Activated naive CD4-positive, alpha-beta T cell treated with anti-CD3 and anti-CD28 coated beads for 36 hours (primary cell): ENCODE measurements around the gene SUGP1. TPM values are rescaled to one million over a fixed set of nuclear protein-coding genes. Genes with fewer than 3 reads are reported as not detected.

Experiments used
- CTCF ChIA-PET: fragments of 350-600 bp; sonication (Branson Sonifier 250); formaldehyde crosslinking; loops from one replicate; lab custom pipeline; 2021; ENCODE audit warnings: antibody characterized with exemption; lab: Charles Lee
- DNase-seq: peaks from one replicate; pipeline ENCODE4 v3.0.0-alpha.2; 2020
- H3K27ac Mint-ChIP-seq: one replicate; pipeline ENCODE4 v1.8.0; 2021; ENCODE audit warnings: mild to moderate bottlenecking, mixed read lengths
- H3K27me3 Mint-ChIP-seq: one replicate; pipeline ENCODE4 v1.8.0; 2021; ENCODE audit warnings: low read depth, mixed read lengths
- H3K36me3 Mint-ChIP-seq: one replicate; pipeline ENCODE4 v1.8.0; 2021; ENCODE audit warnings: low read depth, mixed read lengths
- H3K4me1 Mint-ChIP-seq: one replicate; pipeline ENCODE4 v1.8.0; 2021; ENCODE audit warnings: low read depth, mixed read lengths
- H3K4me3 Mint-ChIP-seq: one replicate; pipeline ENCODE4 v1.8.0; 2021; ENCODE audit warnings: mild to moderate bottlenecking, moderate library complexity, mixed read lengths
- H3K9me3 Mint-ChIP-seq: one replicate; pipeline ENCODE4 v1.8.0; 2021; ENCODE audit warnings: mixed read lengths
- intact Hi-C: fragments of 100-400 bp; cut with micrococcal nuclease; formaldehyde crosslinking; loops from one replicate; pipeline ENCODE4 v1.15.1; 2023
- total RNA-seq, 2 experiments: library from RNA; stranded (reverse); gene quantifications; one replicate each; pipeline ENCODE4 v1.2.3, GENCODE V29; 2021

Gene SUGP1
- total RNA-seq, 2 experiments from 2014 or later = 31.7 to 32.4 TPM

DNA sequence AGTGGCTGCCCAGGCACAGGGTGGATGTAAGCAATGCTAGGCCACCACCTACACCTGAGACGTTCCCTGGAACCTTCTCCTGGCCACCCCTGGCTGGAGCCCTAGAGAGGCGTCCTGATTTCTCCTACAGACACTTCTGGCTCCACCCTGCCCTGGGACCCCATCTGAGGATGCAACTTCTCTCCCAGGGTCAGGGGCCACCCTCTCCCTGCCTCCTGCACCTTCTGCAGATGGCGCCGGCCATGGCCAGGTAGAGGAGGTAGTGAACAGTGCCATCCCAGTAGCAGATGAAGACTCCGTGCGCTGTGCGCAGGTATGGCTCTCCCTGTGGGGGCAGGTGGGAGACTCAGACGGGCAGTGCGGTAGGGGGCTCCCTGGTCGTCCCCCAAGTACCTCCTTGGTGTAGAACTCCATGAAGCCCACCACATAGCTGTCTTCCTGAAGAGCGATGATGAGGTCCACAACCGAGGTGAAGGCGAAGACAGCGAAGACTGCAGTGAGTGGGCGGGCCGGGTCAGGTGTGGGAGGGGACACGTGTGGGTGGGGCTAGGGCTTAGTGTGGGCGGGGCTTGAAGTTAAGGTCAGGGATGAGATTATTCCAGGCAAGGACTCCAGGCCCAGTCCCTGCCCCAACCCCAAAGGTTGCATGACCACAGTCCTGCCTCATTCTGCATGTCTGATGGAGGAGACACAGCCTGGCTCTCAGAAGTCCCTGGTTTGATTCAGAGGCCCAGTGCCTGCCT is 50.2 kb downstream of the SUGP1 start:
- Mint-ChIP-seq H3K36me3 (no peaks in the 10 kb centered on the region), H3K27ac (no peak overlapping the region), H3K4me1 (peaks cover 6% of the 10 kb centered on the region), H3K9me3 (no peaks in the 10 kb centered on the region), H3K4me3 (no peak overlapping the region), H3K27me3 (peaks cover 20% of the 10 kb centered on the region)
- DNase-seq = no peak
- CTCF ChIA-PET = interaction anchor here (0.6 kb wide), 1 partner anchor 600 kb away, joined by 3 read pairs; no protein-coding TSS in a partner anchor
- intact Hi-C loops = no loop called here

DNA sequence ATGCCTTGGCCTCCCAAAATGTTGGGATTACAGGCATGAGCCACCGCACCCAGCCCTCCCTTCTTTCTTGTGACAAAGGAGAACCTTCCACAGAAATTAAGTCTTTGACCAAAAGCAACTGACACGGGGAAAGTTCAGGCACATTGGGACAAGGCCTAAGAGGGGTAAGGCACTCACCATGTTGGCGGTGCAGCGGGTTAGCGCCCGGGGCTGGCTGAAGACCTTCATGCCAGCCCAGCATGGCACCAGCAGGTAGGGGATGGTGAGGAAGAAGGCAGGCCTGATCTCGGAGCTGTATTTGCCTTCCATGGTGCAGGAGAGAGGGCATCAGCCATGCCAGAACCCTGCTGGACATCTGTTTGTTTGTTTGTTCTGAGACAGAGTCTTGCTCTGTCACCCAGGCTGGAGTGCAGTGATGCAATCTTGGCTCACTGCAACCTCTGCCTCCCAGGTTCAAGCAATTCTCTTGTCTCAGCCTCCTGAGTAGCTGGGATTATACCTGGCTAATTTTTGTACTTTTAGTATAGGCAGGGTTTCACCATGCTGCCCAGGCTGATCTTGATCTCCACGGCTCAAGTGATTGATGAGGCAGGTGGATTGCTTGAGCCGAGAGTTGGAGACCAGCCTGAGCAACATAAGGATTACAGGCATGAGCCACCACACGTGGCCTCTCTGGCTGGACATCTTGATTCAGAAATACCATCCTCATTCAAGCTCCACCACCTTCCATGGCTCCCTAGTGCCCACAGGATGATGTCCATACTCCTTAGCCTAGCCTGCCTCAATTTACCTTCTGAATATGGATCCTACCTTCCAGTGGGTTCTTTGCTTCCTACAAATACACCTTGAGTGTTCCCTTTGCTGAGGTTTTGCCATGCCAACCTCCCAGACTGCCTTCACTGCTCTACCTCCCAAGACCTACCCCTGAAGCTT is 51.6 kb downstream of the SUGP1 start:
- Mint-ChIP-seq H3K36me3 (no peaks in the 10 kb centered on the region), H3K27ac (no peak overlapping the region), H3K27me3 (peaks cover 14% of the 10 kb centered on the region), H3K4me1 (peaks cover 4% of the 10 kb centered on the region), H3K9me3 (no peaks in the 10 kb centered on the region), H3K4me3 (no peak overlapping the region)
- no peak for DNase-seq
- CTCF ChIA-PET = no interaction called here
- intact Hi-C loops = no loop called here

DNA sequence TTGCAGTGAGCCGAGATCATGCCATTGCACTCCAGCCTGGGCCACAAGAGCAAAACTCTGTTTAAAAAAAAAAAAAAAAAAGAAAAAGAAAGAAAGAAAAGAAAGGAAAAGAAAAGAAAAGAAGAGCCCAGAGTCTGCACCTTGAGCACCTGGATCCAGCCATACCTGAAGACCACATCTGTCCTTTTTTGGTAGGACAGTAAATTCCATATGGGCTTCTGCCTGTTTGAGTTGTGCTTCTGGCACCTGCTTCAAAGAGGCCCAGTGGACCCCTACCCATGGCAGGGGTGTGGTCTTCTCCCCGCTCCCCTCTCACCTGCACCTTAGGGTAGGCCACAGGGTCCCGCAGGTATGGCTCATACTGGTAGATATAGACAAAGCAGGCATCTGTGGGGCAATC is 53.0 kb downstream of the SUGP1 start:
- no peak for DNase-seq
- Mint-ChIP-seq H3K9me3 (no peaks in the 10 kb centered on the region), H3K27me3 (peaks cover 16% of the 10 kb centered on the region), H3K4me1 (peaks cover 1% of the 10 kb centered on the region), H3K4me3 (no peak overlapping the region), H3K27ac (no peak overlapping the region), H3K36me3 (no peaks in the 10 kb centered on the region)
- CTCF ChIA-PET = no interaction called here
- intact Hi-C loops = no loop called here

DNA sequence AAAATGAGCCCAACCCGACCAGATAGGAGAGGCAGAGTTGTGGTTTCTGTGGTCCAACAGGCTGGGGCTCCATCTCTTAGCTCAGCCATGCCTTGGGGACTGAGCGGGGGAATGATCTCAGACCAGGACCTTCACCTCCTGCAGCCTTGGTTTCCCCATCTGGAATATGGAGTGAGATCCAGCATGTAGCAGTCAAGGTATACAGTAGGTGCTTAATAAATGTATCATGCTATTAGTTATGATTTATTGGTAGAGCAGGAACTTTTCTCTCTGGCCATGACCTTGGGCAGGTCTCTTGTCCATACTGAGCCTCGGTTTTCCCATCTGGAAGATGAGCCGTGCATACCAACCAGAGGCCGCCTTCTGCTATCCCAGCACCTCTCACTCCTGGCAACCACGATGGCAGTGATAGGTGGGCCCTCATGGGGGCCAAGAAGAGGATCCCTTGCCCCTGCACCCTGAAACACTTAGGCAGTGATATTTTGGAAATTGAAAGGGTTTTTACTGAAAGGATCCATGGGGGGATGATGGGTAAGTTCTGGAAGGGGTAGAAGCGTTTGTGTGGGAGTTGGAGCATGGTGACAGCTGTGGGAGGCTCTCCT is 56.3 kb downstream of the SUGP1 start:
- Mint-ChIP-seq H3K9me3 (no peaks in the 10 kb centered on the region), H3K36me3 (no peaks in the 10 kb centered on the region), H3K27me3 (peaks cover 36% of the 10 kb centered on the region), H3K4me3 (no peak overlapping the region), H3K4me1 (peaks cover 9% of the 10 kb centered on the region), H3K27ac (no peak overlapping the region)
- intact Hi-C loops = no loop called here
- CTCF ChIA-PET = no interaction called here
- no peak for DNase-seq

DNA sequence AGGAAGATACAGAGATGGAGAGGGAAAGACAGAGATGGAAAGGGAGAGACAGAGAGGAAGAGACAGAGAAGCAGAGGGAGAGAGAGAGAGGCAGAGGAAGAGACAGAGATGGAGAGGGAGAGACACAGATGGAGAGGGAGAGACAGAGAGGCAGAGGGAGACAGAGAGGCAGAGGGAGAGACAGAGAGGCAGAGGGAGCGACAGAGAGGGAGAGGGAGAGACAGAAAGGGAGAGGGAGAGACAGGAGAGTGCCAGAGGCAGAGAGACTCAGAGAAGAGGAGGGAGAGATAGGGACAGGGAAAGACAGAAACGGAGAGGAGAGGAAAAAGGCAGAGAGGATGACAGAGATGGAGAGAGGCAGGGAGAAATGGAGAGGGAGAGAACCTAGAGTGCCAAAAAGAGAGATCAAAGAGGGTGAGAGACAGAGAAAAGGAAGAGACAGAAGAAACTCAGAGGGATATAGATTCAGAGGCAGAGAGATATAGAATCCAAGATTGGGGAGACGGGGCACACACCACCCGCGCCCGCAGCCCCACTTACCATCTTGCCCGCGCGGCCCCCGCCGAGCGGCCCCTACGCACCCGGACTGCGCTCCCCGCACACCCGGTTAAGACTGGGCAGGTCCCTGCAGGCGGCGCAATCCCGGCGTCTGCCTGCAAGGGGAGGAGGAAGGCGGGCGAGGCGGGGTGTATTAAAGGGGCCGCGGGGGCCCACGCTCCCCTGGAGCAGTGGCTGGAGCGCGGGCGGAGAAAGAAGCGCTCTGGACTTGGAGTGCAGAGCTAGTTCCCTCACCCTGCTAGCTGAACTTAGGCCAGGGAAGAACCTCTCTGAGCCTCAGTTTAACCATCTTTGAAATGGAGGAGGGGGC is 57.9 kb downstream of the SUGP1 start:
- Mint-ChIP-seq H3K36me3 (no peaks in the 10 kb centered on the region), H3K27ac (no peak overlapping the region), H3K27me3 (peaks cover 39% of the 10 kb centered on the region), H3K4me1 (peaks cover 9% of the 10 kb centered on the region), H3K9me3 (no peaks in the 10 kb centered on the region), H3K4me3 (no peak overlapping the region)
- CTCF ChIA-PET = interaction anchor here (1.2 kb wide), 1 partner anchor 52 kb away, joined by 3 read pairs; no protein-coding TSS in a partner anchor
- intact Hi-C loops = no loop called here
- no peak for DNase-seq

DNA sequence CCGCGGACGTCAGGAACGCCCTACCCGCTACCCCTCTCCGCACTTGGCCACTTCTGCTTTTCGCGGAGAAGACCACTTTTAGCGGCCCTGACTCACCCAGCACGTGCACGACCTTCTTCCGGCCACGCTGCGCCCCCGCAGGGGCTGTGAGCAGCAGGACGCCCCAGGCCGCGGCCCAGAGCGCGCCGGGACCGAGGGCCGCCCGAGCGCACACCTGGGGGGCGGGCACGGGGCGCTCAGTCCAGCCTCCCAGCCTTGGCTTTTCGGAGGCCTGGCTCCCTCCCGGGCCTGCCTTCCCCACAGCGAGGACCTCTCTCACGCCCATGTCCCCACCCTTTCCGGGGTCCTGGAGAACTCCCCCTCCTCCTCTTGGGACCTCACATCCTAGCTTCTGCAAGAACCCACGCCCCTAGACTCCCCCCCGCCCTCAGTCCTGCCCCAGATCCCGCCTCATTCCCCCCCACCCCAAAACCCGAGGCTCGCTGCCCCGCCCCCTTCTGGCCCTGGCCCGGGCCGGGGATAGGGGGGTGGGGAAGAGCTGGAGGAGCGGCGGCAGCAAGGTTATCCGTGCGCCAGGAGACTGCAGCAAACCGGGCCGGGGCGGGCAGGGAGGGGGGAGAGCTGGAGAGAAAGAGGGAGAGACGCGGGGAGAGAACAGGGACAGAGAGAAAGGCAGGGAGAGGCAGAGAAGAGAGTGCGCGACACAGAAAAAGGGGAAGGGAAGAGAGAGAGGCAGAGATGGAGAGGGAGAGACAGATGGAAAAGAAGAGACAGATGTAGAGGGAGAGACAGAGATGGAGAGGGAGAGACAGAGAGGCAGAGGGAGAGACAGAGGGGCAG is 58.7 kb downstream of the SUGP1 start:
- no peaks in the 10 kb centered on the region for H3K36me3 Mint-ChIP-seq
- no peak for DNase-seq
- H3K4me1 Mint-ChIP-seq = peaks cover 9% of the 10 kb centered on the region
- H3K27ac Mint-ChIP-seq = no peak overlapping the region
- peaks cover 47% of the 10 kb centered on the region for H3K27me3 Mint-ChIP-seq
- H3K9me3 Mint-ChIP-seq = no peaks in the 10 kb centered on the region
- peak overlapping the region; percentile 3 for H3K4me3 Mint-ChIP-seq
- CTCF ChIA-PET = interaction anchor here (0.7 kb wide), 1 partner anchor 114 kb away, joined by 3 read pairs; no protein-coding TSS in a partner anchor
- intact Hi-C loops = no loop called here

DNA sequence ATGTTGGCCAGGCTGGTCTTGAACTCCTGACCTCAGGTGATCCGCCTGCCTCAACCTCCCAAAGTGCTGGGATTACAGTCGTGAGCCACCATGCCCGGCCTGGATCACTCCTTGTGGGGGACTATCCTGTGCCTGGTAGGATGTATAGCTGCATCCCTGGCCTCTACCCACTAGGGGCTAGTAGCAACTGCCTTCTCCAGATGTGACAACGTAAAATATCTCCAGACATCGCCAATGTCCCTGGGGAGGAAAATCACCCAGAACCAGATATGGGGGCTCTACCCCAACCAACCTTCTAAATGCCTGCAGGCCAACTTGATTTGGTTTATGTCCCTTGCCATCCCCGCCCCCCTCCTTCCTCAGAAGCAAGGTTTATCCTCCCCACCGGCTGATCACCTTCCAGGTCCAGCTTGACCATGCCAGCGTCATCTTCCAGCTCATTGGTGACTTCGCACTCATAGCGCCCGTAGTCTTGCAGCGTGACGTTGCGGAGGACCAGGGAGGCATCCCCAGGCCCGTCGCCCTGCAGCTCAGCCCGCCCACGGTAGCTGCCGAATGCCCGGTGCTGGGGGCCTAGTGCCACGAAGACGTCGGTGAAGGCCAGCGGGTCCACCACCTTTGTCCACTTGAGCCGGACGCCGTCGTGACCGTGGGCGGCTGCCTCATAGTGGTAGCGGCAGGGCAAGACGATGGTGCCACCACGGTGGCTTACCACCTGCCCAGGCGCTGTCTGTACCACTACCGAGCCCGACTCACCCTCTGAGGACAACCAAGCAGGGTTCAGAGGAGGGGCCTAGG is 59.7 kb downstream of the SUGP1 start:
- intact Hi-C loops = no loop called here
- Mint-ChIP-seq H3K36me3 (no peaks in the 10 kb centered on the region), H3K27me3 (peaks cover 51% of the 10 kb centered on the region), H3K27ac (no peak overlapping the region), H3K9me3 (no peaks in the 10 kb centered on the region), H3K4me3 (no peak overlapping the region), H3K4me1 (peaks cover 9% of the 10 kb centered on the region)
- CTCF ChIA-PET = no interaction called here
- no peak for DNase-seq

DNA sequence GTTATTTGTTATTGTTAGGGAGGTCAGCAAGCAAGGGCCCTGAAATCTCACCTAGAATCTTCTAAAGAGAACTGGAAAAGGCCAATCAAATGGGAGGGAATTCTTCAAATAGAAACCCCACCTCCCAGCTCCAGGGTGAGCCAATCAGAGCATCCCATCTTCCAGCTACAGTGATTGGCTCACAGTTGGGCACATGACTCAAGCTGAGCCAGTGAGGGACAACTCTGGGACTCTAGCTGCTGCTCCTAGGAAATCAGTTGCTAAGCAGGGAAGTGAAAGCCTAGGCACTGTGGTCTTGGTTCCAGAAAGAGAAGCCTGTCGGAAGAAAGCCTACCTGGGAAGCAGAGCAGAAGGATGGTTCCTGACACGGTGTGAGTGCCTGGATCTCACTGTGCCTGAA is 60.6 kb downstream of the SUGP1 start:
- DNase-seq = no peak
- no peak overlapping the region for H3K4me3 Mint-ChIP-seq
- H3K36me3 Mint-ChIP-seq = no peaks in the 10 kb centered on the region
- H3K27ac Mint-ChIP-seq = no peak overlapping the region
- intact Hi-C loops = no loop called here
- peaks cover 9% of the 10 kb centered on the region for H3K4me1 Mint-ChIP-seq
- H3K9me3 Mint-ChIP-seq = no peaks in the 10 kb centered on the region
- CTCF ChIA-PET = interaction anchor here (0.6 kb wide), 1 partner anchor 12 kb away, joined by 3 read pairs; no protein-coding TSS in a partner anchor
- peaks cover 56% of the 10 kb centered on the region for H3K27me3 Mint-ChIP-seq

DNA sequence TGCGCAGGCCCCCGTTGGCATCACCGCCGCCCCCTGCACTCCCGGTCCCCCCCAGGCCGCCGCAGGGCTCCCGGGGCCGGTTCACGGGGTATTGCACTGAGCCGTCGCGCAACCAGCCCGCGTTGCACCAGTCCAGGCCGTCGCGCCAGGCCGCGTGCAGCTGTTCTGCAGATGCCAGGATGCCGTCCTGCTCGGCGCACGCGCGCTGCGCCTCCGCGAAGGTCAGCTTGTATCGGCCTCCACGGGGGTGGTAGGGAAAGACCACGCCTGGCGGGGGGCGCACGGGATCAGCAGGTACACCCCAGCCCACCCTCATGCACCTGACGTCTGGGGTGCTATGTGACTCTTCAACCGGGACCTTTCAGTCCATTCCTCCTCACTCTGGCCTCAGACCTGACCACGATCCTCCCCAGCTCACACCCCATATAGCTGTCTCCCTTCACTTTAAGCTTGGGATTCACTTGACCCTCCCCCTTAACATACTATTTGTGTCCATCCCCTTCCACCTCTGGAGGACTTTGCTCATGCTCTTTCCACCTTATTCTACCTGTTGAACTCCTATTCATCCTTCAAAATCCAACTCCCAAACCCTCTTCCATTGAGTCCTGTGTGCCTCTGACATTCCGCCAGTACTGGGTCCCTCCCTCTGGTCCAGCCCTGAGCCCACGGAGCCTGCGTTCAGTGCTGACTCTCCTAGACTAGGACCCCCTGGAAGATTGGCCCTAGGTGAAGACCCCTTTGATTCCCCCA is 61.5 kb downstream of the SUGP1 start:
- H3K4me3 Mint-ChIP-seq = no peak overlapping the region
- no peaks in the 10 kb centered on the region for H3K36me3 Mint-ChIP-seq
- intact Hi-C loops = no loop called here
- no peak for DNase-seq
- H3K4me1 Mint-ChIP-seq = peaks cover 9% of the 10 kb centered on the region
- H3K9me3 Mint-ChIP-seq = no peaks in the 10 kb centered on the region
- no peak overlapping the region for H3K27ac Mint-ChIP-seq
- peaks cover 55% of the 10 kb centered on the region for H3K27me3 Mint-ChIP-seq
- CTCF ChIA-PET = interaction anchor here (0.6 kb wide), 1 partner anchor 329 kb away, joined by 7 read pairs; no protein-coding TSS in a partner anchor
